DMS 273 treated with DMSO at 0.1 percent for 48 hours (cell line): ENCODE data around the gene LRFN4.

Source experiments
- DNase-seq: peaks from one replicate; lab custom pipeline; 2025; lab: John Stamatoyannopoulos, UW

LRFN4 gene

DNA sequence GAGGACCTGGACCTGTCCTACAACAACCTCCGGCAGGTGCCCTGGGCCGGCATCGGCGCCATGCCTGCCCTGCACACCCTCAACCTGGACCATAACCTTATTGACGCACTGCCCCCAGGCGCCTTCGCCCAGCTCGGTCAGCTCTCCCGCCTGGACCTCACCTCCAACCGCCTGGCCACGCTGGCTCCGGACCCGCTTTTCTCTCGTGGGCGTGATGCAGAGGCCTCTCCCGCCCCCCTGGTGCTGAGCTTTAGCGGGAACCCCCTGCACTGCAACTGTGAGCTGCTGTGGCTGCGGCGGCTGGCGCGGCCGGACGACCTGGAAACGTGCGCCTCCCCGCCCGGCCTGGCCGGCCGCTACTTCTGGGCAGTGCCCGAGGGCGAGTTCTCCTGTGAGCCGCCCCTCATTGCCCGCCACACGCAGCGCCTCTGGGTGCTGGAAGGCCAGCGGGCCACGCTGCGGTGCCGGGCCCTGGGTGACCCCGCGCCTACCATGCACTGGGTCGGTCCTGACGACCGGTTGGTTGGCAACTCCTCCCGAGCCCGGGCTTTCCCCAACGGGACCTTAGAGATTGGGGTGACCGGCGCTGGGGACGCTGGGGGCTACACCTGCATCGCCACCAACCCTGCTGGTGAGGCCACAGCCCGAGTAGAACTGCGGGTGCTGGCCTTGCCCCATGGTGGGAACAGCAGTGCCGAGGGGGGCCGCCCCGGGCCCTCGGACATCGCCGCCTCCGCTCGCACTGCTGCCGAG lies 1.5 kb downstream of the LRFN4 start:
- DNase-seq, result no peak

DNA sequence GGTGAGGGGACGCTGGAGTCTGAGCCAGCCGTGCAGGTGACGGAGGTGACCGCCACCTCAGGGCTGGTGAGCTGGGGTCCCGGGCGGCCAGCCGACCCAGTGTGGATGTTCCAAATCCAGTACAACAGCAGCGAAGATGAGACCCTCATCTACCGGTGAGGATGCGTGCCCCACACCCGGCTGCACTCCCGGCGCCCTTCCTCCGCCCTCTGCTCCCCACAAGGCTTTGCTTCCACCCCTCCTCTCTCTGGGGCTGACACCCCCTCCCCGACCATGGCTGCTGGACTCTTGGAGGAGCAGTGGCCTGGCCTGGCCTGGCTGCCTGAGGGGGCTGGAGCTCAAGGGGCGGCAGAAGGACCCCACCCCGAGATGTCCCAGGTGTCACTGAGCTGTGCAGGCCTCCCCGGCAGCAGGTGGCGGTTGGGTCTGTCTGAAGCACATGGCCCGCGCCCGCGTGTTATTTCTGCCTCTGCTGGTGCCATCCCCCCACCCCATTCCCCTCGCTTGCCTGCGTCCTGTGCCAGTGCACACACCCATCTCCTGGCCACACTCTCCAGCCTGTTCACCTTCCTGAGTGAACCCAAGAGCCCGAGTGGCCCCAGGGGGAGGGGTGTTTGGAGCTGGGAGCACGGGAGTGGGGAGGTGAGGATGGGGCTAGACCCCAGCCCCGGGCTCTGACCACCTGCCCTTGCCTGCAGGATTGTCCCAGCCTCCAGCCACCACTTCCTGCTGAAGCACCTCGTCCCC lies 2.2 kb downstream of the LRFN4 start:
- DNase-seq, result no peak

DNA sequence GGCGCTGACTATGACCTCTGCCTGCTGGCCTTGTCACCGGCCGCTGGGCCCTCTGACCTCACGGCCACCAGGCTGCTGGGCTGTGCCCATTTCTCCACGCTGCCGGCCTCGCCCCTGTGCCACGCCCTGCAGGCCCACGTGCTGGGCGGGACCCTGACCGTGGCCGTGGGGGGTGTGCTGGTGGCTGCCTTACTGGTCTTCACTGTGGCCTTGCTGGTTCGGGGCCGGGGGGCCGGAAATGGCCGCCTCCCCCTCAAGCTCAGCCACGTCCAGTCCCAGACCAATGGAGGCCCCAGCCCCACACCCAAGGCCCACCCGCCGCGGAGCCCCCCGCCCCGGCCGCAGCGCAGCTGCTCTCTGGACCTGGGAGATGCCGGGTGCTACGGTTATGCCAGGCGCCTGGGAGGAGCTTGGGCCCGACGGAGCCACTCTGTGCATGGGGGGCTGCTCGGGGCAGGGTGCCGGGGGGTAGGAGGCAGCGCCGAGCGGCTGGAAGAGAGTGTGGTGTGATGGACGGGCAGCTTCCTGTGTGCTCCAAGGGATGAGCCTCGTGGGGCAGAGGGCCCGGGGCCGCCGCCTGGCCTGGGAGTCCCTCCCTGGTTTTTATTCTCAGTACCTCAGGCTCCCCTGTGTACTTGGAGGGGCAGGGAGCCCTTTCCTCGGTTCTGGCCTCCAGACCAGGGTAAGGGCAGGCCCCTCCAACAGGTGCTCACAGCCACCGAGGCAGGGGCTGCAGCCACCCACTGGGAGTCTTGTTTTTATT lies 3.0 kb downstream of the LRFN4 start:
- DNase-seq, result no peak

DNA sequence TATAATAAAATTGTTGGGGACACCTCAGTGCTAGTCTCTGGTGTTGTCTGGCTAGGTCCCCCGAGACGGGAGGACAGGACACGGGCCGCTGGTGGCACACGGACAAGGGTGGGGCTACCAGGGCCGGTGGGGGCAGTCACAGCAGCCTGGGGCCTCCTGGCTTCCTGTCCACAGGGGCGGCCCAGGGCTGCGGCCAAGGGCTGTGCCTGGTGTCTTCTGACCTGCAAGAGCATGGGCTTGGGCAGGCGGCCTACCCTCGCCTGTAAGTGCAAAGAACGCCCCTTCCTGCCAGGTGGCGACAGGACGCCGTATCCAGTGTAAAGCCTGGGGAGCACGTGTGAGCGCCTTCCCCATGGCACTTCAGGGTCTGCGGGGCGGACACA lies 3.6 kb downstream of the LRFN4 start:
- DNase-seq, result no peak

DNA sequence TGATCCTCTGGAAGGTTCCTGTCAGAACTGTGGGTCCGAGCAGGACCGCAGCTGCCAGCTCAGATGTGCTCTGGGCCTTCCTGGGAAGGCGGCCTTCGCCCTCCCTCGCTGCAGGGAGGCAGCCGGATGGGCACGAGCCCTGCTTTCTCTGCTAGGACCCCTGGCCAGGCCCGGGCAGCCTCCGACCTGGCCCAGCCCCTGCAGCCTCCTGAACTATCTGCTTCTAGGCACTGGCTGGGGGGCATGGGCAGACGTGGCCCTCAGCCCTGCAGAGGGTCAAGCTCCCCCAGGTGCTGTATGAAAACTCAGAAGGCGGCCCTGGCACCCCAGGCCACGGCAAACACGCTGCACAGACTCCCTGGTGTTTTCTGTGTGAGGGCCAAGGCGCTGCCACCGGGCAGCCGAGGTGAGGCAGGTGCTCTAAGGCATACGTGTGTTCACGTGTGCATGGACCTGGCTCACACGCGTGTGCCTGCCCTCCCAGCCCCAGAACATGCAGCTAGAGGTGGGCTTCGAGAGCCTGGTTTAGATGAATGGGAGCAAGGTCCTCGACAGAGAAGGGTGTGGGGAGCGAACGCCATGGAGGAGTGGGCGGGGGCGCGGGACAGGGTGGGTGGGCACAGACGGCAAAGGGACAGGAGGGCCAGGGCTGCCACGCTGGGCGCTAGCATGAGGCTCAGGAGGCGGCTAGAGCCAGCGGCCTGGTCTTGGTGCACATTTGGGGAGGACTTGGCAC lies 4.3 kb downstream of the LRFN4 start:
- no peak for DNase-seq

DNA sequence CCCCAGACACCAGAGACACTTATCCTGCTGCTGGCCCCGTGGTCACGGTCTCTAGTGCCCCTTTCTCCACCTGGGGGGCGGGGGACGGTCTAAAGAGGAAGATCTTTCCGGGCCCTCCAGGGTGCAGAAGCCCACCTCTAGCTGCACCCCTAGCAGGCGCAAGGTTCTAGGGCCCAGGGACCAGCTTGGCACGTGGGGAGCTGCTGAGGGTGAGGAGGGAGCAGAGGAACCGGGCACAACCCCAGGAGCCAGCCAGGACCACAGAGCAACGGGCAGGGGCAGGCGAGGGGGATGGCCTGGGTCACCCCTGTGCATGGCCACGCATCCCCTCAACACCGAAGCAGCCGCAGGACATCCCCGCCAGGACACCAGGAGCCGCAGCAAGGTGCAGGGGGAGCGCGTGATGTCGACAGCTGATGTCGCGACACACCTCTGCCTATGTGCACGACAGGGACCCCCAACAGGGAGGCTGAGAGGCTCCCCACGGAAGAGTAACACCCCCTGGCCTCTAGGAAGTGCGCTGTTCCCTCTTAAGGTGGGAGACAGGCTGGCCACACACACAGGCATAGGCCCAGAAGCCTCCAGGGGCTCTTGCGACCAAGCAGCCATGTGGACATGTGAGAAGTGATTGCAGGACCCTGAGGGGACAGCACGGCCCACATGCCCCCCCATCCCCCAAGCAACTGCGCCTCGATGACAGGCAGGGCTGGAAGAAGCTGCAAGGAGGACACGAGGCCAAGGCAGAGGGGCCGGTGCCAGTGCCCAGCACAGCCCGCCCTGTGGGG lies 5.1 kb downstream of the LRFN4 start:
- DNase-seq, result no peak

DNA sequence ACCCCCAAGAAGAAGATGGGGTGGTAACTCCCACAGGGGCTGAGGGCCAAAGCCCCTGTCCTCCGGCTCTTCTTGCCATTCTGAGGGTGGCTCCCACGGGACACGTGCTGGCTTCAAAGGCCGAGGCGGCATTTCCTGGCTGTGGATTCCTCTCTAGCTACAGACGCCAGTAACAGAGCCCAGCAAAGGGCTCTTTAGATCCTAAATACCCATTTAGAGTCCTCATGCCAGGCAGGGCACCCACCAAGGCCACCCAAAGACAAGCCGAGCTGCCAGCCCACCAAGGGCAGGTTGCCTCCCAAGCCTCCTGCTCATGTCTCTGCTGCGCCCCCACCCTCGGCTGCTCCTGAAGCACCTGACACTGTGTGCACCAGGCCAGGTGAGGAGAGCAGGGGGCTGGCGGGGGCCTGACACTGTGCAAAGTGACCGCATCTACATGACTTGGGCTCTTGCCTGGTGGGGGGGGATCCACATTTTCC lies 5.7 kb downstream of the LRFN4 start:
- no peak for DNase-seq

DNA sequence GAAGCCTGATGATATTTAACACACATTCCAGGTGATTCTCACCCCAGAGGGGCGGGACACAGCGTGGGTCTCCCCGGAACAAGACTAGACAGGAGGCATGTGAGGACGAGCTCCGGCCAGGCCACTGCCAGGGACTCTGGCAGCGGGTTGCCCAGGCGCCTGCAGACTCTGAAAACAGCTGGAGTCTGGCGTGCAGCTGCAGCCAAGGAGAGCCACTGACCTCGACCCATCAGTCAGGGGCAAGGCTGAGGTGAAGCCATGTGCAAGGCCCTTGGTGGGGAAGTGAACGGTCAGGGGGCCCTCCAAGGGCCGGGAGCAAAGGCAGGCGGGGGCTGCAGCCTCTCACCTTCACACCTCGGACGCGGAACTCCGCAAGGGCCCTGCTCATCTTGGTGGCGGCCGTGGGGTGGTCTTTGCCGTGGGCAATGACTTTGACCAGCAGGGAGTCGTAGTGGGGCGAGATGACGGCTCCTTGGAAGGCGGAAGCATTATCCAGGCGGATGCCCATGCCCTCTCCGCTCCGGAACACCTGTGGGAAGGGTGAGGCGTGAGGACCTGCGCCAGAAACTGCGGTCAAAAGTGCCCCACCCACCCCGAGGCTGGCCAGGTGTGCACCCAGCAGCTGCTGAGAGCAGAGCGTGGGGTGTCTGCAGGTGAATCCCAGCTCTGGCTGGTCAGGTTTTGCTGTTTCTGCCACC lies 6.7 kb downstream of the LRFN4 start:
- no peak for DNase-seq

DNA sequence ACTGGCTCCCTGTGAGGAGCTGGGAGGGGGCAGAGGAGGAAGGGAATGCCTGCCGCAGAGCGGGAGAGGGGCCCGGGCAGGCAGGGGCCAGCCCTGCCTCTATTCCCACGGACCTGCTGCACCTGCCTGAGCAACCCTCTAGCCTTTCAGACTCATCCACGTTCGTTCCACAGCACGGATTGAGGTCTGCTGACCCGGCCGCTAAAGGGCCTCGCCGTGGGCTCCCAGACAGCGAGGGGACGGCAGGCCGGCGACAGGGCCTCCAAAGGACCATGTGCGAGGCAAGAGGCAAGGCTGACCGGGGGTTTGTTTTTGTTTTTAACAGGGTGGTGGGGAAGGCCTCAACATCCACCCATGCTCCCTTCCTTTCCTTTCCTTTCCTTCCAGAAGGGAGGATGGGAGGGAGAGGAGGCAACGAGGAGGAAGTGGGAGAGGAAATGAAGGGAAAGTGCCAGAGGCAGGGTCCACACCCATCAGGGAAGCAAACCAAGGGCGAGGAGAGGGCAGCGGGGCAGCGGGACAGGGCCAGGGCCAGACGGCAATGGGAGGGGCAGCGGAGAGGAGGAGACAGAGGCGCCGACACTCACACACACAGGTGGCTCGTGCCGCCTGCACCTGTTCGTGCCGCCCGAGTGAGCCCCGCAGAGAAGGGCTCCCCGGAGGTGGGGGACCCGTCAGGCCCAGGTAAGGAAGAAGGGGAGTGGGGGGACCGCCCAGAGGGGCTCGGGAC lies 7.5 kb downstream of the LRFN4 start:
- no peak for DNase-seq

DNA sequence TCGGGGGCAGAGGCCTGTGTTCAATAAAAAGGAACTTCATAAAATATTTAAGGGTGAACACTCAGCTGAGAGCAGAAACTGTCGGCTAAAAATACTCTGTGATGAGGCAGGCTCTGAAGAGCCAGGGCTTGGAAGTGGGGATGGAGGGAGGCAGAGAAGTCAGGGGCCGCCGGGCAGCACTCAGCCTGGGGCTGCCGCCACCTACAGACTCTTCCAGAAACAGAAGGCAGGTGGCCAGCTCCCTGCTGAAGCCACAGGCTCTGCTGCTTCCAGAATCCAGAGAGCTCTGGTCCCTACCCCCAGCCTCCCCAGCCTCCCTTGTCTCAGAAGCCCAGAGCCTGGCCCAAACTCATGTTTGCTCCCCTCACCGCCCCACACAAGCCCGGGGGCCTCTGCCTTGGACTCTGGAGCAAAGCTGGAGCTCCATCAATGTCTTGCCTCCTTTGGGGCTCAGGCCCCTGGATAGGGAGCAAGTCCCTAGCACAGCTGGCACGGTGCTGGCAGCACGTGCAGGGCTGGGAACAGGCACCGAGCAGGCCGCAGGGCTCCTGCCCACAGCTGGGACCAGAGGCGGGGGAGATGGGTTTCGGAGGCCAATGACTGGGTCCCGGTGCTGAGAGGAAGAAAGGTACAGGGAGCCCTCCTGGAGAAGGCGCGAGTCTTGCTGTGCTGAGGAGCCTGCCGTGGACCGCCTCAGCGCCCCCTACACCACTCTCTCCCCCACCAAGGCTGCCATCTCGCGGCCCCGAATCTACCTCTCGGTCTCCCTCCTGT lies 8.2 kb downstream of the LRFN4 start:
- no peak for DNase-seq

DNA sequence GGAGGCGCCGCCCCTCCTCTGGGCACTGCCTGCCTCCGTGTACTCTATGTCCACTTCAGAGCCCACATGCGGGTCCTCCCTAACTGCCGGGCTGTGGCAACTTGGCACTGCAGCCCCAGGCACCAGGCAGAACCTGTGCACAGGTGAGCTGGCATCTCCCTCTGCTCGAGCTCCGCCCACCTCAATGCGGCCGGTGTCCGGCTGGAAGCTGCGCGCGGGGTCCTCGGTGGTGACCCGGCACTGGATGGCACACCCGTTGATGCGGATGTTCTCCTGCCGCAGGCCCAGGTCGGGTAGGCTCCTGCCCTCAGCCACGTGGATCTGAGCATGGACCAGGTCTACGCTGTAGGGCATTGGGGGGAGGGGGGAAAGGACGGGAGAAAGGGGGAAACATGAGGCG lies 9.1 kb downstream of the LRFN4 start:
- DNase-seq, result no peak

DNA sequence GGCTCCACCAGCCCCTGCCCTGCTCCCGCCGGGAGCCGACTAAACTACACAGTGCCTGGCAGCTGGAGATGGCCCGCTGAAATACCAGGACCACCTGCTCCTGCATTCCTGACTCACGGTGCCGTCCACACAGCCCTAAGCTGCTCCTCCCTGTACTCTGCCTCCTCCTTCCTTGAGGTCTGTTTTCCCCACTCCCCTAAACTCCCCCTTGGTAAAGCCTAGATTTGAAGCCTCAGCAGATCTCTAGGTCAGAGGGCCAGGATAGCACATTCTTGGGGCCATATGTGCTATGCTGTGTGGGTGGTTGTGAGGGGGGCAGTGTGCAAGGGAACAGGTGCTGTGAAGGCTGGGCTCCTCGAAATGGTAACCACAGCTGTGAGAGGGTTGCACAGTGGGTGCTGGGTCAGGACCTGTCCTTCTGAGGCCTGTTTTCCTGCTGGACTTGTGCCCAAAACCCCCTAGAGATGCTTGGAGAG lies 9.7 kb downstream of the LRFN4 start:
- DNase-seq, result peak; percentile 87

DNA sequence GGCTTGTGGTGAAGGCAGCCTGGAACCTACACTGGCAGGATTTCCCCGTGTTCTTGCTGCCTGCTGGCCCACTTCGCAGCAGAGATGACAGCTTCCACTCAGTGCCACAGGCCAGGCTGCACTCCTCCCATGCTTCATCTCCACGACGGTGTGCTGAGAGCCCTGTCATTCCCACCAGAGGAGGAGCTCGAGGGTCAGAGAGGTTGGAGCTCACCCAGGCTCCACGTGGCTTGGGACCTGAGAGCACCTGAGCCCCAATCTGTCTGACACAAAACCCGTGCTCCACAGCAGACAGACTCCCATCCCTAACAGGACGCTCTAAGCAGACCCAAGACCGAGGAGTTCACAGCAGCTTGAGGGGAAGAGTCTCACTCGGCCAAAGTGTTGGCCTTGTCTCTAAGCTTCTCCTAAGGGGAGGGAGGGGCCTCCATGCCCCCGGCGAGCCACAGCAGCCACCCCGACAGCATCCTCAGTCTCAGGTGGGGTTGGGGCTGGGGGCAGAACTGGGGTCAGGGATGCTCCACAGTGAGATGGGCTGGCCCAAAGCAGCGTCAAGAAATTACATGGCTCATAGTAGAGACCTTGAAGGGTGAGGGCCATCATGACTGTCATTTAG lies 10.7 kb downstream of the LRFN4 start:
- no peak for DNase-seq

DNA sequence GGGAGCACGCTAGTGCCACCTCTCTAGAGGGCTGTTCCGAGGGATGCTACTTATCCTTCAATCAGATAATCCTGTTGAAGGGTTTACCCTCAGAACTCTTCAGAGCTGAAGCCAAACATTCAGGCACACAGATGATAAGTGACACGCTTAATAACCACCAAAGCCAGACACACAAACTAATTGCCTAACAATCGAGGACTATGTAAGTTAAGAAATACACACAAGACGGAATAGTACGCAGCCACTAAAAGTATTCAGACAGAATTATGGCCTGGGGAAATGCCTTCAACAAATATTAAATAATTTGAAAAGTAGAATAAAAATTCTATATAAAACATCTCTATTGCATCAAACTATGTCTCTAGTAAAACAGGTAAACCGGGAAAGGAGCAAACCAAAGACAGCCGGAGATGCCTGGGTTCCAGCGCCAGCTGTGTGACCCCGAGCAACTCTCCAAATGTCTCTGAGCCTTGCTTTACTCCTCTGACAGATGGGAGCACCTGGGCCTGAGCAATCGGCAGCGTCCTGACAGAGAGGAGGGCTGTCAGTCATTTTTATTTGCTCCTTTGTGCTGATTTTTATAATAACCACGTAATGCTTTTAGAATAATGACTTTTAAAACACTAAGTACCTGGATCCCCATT lies 11.3 kb downstream of the LRFN4 start:
- DNase-seq, result no peak

DNA sequence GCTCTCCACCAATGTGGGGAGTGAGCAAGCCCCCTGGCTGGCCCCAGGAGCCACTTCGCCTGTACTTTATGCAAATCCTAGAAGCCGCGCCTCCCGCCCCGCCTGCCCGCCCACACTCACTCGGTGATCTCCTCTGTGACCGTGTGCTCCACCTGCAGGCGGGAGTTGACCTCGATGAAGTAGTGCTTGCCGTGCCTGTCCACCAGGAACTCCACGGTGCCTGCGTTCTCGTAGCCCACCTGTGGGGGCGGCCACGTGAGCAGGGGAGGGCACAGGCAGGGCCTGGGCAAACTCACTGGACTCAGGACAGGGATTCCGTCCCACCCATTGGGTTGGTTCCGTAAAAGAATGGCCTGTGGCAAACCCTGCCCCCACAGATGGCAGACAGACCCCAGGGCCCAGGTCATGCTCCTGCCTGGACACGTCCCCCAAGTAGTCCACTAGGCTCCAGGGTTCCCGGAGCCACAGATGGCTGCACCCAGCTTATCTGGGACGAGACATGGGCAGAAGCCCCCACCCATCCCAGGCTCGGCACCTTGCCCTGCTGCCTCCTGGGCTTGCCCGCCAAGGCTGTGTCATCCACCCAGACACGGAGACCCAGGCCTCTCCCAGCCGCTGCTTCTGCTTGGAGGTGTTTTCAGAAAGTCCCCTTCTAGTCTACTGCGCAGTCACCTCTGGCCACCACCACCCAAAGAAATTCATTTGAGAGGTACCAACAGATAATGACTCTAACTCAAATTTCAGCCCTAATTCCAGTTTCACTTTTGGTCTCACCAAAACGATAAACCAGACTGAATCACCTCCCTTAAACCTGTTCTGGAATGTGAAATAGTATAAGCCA lies 12.1 kb downstream of the LRFN4 start:
- DNase-seq, result no peak

DNA sequence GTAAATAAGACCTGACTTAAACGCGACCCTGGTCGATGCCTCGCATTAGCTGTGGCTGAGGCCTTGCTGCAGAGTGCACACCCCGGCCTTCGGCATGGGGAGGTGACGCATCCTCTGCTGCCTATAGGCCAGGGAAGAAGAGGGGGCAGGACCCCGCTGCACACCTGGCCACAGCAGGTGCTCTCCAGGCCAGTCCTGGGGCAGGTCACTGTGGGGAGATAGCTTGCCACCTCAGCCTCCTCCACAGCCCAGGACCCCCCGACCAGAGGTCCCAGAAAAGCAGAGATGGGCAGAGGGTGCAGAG lies 12.7 kb downstream of the LRFN4 start:
- no peak for DNase-seq

DNA sequence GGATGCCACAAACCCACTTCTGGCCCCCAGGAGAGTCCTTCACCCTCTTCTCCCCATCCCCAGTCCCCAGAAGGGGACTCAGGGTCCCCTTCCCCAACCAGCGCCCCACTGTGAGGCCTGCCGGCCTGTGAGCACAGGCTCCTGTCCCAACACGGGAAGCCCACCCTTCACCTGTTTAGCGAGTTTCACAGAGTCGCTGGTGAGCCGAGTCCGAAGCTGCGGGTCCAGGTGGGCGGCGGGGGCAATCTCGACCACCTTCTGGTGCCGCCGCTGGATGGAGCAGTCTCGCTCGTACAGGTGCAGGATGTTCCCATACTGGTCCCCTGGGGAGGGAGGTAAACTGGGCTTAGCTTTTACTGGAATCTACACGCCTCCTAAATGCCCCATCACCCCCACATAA lies 13.3 kb downstream of the LRFN4 start:
- no peak for DNase-seq
